H1 (cell line): Measurements from ENCODE around the gene FMNL1. TPM values are rescaled to one million over a fixed set of nuclear protein-coding genes. Genes with fewer than 3 reads are reported as not detected.

Experiments used
- BRCA1 ChIP-seq: IDR thresholded peaks from 2 replicates; pipeline ENCODE4 v1.6.1; 2012; ENCODE audit warnings: low read depth, low read length, improper control_type of control experiment
- MAX ChIP-seq: IDR thresholded peaks from 2 replicates; pipeline ENCODE4 v1.6.1; 2012; ENCODE audit warnings: inconsistent platforms
- POLR2A ChIP-seq, 2 experiments: IDR thresholded peaks; 1 replicate in 1 of 2; 2 replicates in 1 of 2; pipeline ENCODE4 v1.6.1; 2011; ENCODE audit warnings: low read depth in 2 of 2, low read length in 2 of 2, mild to moderate bottlenecking in 2 of 2; ENCODE audit errors: control extremely low read depth in 1 of 2
- TBP ChIP-seq: IDR thresholded peaks from 2 replicates; pipeline ENCODE4 v1.6.1; 2011; ENCODE audit warnings: low read depth, low read length, improper control_type of control experiment
- USF2 ChIP-seq: IDR thresholded peaks from 2 replicates; pipeline ENCODE4 v1.6.1; 2011; ENCODE audit warnings: low read length, improper control_type of control experiment
- polyA plus RNA-seq, 7 experiments: library from polyadenylated mRNA; depleted of rRNA in 3 of 7; stranded (reverse) in 5 of 7; unstranded in 2 of 7; fragments of >200 nt in 5 of 7; fragments of 200-250 nt in 2 of 7; gene quantifications; 1 replicate in 5 of 7; 2 replicates in 1 of 7; 4 replicates in 1 of 7; pipeline versions ENCODE4 v1.2.1 to v1.2.3, GENCODE V29; 2011 to 2013; ENCODE audit warnings: missing spikeins in 2 of 7, mixed read lengths in 2 of 7
- total RNA-seq: library from RNA; stranded (reverse); fragmentation: NEBNext Ultra II Directional; extraction: Animal tissue kit (Norgen Biotek cat#: 25700); gene quantifications from 2 replicates; pipeline ENCODE4 v1.2.1, GENCODE V29; 2021

Gene FMNL1
- total and polyA plus RNA-seq, 2 of the 8 experiments (the other 6 are each of a cell fraction or from before 2014, with no cell fraction given): 2.5 to 8.6 TPM

DNA sequence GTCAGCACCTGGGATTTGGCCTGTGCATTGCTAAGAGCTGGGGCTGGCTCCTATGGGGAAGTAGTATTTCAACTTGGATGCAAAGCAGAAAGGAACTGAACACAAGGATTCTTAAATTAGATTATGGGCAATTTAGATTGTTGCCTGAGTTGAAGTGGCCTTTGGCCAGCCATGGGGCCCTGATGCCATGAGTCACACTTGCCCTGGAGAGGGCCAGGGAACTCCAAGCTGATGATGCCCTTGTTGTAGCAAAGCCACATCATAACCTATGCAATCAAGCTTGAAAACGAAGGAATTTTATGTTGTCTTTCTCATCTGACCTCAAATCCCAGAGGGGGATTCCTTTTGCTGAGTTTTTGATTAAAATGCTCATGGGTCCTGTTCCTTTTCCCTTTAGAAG, 44.1 kb downstream of the FMNL1 start (continued):
- TF ChIP-seq POLR2A (IDR thresholded peaks at IDR 0.05; ENCODE audit: control extremely low read depth in 1 of 2, low read depth in 2 of 2, low read length in 2 of 2): no peak
- TF ChIP-seq USF2: no peak
- no peak for TF ChIP-seq BRCA1
- no peak for TF ChIP-seq MAX
- no peak for TF ChIP-seq TBP
